HL-60 (cell line): ENCODE measurements around the gene ZNF473.

Source experiments
- DNase-seq, 2 experiments: peaks; one replicate each; pipeline ENCODE4 v3.0.0-alpha.2; 2010 to 2020; ENCODE audit warnings: low read depth in 1 of 2, low spot score in 1 of 2
- H3K27ac ChIP-seq: fragments of 250-450 bp; sonication (Bioruptor Pico); replicated peaks from 2 replicates; pipeline ENCODE4 v1.5.1; 2020; ENCODE audit warnings: mild to moderate bottlenecking, moderate library complexity
- H3K27me3 ChIP-seq: fragments of 250-450 bp; sonication (Bioruptor Pico); 2 replicates; pipeline ENCODE4 v1.5.1; 2021; ENCODE audit warnings: mild to moderate bottlenecking, moderate library complexity; ENCODE audit not compliant: insufficient read depth, poor library complexity, severe bottlenecking
- H3K4me3 ChIP-seq: replicated peaks from 2 replicates; pipeline ENCODE4 v1.5.1; 2011; ENCODE audit warnings: mild to moderate bottlenecking, control low read depth, low read length; ENCODE audit not compliant: insufficient read depth
- GABPA ChIP-seq: IDR thresholded peaks from 2 replicates; pipeline ENCODE4 v1.6.1; 2012; ENCODE audit warnings: low read depth
- POLR2AphosphoS5 ChIP-seq: IDR thresholded peaks from 2 replicates; pipeline ENCODE4 v1.6.1; 2012; ENCODE audit warnings: low read depth
- SPI1 ChIP-seq: IDR thresholded peaks from 2 replicates; pipeline ENCODE4 v1.6.1; 2012; ENCODE audit warnings: low read depth, mild to moderate bottlenecking, borderline replicate concordance
- TF ChIP-seq, protein P1 (sequence below): IDR thresholded peaks from 2 replicates; pipeline ENCODE4 v1.6.1; 2012; ENCODE audit warnings: low read depth; ENCODE audit not compliant: insufficient replicate concordance
- TF ChIP-seq, protein P2 (sequence below): IDR thresholded peaks from one replicate; pipeline ENCODE4 v1.5.1; 2011; ENCODE audit warnings: low read length, control low read depth, inconsistent platforms; ENCODE audit not compliant: insufficient read depth

Gene ZNF473

DNA sequence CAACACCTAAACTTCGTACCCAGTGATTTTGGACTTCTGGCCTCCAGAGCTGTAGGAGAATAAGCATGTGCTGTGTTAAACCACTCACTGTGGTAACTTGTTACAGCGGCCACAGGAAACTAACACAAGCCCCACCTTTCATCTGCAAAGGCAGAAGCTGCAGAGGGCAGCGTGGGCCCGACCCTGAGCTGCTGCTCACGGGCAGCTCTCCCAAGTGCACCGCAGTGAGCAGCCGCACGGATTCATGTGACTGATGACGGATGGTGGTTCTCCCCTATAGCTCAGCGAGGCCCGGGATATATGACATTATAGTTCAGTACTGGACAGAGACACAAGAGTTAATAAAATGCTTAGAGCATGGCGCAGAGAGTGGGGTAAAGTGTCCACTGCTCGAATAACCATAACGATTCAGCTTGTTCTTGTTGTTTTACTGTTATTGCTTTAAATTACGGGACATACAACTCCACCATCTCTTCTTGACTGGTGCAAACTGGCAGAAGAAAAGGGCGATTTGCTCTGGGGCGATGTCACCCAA, 22.5 kb upstream of the ZNF473 start:
- no peak overlapping the region for H3K27ac ChIP-seq
- TF ChIP-seq SPI1, result no peak
- TF ChIP-seq, protein P1, sequence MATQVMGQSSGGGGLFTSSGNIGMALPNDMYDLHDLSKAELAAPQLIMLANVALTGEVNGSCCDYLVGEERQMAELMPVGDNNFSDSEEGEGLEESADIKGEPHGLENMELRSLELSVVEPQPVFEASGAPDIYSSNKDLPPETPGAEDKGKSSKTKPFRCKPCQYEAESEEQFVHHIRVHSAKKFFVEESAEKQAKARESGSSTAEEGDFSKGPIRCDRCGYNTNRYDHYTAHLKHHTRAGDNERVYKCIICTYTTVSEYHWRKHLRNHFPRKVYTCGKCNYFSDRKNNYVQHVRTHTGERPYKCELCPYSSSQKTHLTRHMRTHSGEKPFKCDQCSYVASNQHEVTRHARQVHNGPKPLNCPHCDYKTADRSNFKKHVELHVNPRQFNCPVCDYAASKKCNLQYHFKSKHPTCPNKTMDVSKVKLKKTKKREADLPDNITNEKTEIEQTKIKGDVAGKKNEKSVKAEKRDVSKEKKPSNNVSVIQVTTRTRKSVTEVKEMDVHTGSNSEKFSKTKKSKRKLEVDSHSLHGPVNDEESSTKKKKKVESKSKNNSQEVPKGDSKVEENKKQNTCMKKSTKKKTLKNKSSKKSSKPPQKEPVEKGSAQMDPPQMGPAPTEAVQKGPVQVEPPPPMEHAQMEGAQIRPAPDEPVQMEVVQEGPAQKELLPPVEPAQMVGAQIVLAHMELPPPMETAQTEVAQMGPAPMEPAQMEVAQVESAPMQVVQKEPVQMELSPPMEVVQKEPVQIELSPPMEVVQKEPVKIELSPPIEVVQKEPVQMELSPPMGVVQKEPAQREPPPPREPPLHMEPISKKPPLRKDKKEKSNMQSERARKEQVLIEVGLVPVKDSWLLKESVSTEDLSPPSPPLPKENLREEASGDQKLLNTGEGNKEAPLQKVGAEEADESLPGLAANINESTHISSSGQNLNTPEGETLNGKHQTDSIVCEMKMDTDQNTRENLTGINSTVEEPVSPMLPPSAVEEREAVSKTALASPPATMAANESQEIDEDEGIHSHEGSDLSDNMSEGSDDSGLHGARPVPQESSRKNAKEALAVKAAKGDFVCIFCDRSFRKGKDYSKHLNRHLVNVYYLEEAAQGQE, result peak; percentile 77
- no peak overlapping the region for H3K4me3 ChIP-seq
- H3K27me3 ChIP-seq, result no peaks in the 10 kb centered on the region
- no peak for DNase-seq

DNA sequence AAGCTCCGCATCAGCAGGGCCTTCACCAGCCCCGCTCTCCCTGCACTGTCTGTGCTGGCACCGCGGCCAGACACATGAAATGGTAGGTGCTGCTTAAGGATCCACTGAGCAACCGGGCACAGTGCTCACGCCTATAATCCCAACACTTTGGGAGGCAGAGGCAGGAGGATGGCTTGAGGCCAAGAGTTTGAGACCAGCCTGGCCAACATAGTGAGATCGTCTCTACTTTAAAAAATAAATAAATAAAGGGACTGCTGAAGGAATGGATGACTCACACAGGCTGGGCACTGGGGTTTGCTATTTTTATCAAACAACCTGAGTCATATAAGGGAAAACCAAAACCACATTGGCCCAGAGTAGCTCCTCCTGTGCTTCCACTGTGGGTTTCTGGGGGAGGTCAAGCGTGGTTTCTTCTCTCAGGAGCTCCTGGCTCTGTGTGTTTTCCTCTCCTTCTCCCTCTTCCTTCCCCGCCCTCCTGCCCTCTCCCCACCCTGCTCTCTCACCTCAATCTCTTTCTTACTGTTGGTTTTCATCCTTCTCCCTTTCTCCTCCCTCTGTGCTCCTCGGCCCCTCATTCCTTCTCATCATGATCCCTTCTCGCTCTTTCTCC, 21.9 kb upstream of the ZNF473 start:
- H3K27ac ChIP-seq, result no peak overlapping the region
- peak in 1 of 2 experiments; percentile 44 for DNase-seq

DNA sequence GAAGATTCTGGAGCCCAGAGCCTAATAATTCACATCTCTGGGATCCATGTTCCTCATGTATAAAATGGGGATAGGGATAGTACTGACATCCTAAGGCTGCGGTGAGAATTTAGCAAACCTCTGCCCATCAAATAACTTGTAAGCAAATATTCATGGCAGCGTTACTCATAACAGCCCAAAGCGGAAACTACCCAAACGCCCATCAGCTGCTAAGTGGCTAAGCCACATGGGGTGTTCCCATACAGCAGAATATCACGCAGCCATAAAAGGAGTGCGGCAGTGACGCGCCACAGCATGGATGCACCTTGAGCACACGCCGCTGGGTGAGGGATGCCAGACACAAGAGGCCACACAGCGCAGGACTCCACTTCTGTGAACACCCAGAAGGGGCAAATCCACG, 20.4 kb upstream of the ZNF473 start:
- no peak for TF ChIP-seq POLR2AphosphoS5
- no peak for TF ChIP-seq GABPA
- TF ChIP-seq, protein P2, sequence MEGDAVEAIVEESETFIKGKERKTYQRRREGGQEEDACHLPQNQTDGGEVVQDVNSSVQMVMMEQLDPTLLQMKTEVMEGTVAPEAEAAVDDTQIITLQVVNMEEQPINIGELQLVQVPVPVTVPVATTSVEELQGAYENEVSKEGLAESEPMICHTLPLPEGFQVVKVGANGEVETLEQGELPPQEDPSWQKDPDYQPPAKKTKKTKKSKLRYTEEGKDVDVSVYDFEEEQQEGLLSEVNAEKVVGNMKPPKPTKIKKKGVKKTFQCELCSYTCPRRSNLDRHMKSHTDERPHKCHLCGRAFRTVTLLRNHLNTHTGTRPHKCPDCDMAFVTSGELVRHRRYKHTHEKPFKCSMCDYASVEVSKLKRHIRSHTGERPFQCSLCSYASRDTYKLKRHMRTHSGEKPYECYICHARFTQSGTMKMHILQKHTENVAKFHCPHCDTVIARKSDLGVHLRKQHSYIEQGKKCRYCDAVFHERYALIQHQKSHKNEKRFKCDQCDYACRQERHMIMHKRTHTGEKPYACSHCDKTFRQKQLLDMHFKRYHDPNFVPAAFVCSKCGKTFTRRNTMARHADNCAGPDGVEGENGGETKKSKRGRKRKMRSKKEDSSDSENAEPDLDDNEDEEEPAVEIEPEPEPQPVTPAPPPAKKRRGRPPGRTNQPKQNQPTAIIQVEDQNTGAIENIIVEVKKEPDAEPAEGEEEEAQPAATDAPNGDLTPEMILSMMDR, result no peak
- TF ChIP-seq SPI1, result no peak
- TF ChIP-seq, protein P1, result no peak
- no peaks in the 10 kb centered on the region for H3K27me3 ChIP-seq
- H3K27ac ChIP-seq, result no peak overlapping the region
- no peak overlapping the region for H3K4me3 ChIP-seq
- no peak for DNase-seq

More for the DNA sequence above, 21.9 kb upstream of the ZNF473 start:
- Histone ChIP-seq H3K4me3 (no peak overlapping the region), H3K27me3 (no peaks in the 10 kb centered on the region)
- TF ChIP-seq, protein P2, result no peak

DNA sequence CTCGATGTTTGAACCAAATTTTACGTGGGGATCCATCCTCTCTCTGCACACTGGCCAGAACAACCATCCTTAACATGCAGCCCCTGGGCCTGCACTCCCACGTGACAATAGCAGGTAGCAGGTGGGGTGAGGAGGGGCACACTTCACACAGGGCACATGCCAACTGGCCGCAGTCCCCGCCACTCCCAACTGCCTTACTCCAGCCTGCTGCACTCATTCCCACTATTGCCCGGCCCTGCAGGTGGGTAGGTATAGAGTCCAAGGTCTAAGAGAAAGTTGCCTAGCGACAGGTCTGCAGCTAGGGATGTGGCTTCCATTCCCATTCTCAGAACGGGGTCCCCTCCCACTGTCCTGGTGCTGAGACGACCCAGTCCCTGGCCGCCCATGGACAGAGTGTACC, 18.6 kb upstream of the ZNF473 start:
- Histone ChIP-seq H3K4me3 (no peak overlapping the region), H3K27ac (no peak overlapping the region), H3K27me3 (no peaks in the 10 kb centered on the region)
- TF ChIP-seq POLR2AphosphoS5 (no peak), SPI1 (no peak), GABPA (no peak)
- TF ChIP-seq, protein P2, result no peak
- TF ChIP-seq, protein P1, result no peak
- no peak for DNase-seq
